LNCaP clone FGC (cell line): Measurements from ENCODE around the gene CCDC138.
"Not testable (repeated sequence)": the region's sequence is repeated elsewhere in the genome, so short reads cannot be mapped to it uniquely, and the experiment has no call there.

Experiments used
- DNase-seq: peaks from one replicate; pipeline ENCODE4 v3.0.0-alpha.2; 2011; ENCODE audit warnings: low read depth
- H3K4me3 ChIP-seq: 2 replicates; pipeline ENCODE4 v1.5.1; 2011; ENCODE audit warnings: mild to moderate bottlenecking, low read depth, low read length, control low read depth
- CTCF ChIP-seq: IDR thresholded peaks from 2 replicates; pipeline ENCODE4 v1.5.1; 2012; ENCODE audit warnings: mild to moderate bottlenecking; ENCODE audit not compliant: control insufficient read depth, insufficient read depth; ENCODE audit errors: extremely low read depth

CCDC138 gene

GRCh38 chr2:108786354-108787215 lies at the start of gene CCDC138:
CCDC138 (plus strand) TSS chr2:108786771; CDS start chr2:108786823, 52 bp downstream.
- H3K4me3 ChIP-seq = peak within 1 kb of the TSS; percentile 76
- TF ChIP-seq CTCF = no peak
- DNase-seq = peak; percentile 38

GRCh38 chr2:108757973-108758372 lies 28.6 kb upstream of the CCDC138 start:
- not testable (repeated sequence) for DNase-seq, H3K4me3 ChIP-seq

GRCh38 chr2:108762618-108763017 lies 24.0 kb upstream of the CCDC138 start:
- not testable (repeated sequence) for DNase-seq, H3K4me3 ChIP-seq

GRCh38 chr2:108766671-108767070 lies 19.9 kb upstream of the CCDC138 start:
- H3K4me3 ChIP-seq, DNase-seq: not testable (repeated sequence)

- H3K4me3 ChIP-seq, DNase-seq: not testable (repeated sequence)
Observed at GRCh38 chr2:108767859-108768258, 18.7 kb upstream of the CCDC138 start.

GRCh38 chr2:108776475-108776874 lies 10.1 kb upstream of the CCDC138 start:
- H3K4me3 ChIP-seq = no peak overlapping the region
- no peak for TF ChIP-seq CTCF
- no peak for DNase-seq

GRCh38 chr2:108778857-108779256 lies 7.7 kb upstream of the CCDC138 start:
- DNase-seq = no peak
- no peak overlapping the region for H3K4me3 ChIP-seq
- no peak for TF ChIP-seq CTCF

- peak overlapping the region; percentile 76 for H3K4me3 ChIP-seq
- no peak for TF ChIP-seq CTCF
- no peak for DNase-seq
Observed at GRCh38 chr2:108786008-108786353, 590 bp upstream of the CCDC138 start.

- peak overlapping the region; percentile 76 for H3K4me3 ChIP-seq
- no peak for DNase-seq
- TF ChIP-seq CTCF = no peak
Observed at GRCh38 chr2:108787216-108787541, 608 bp downstream of the CCDC138 start.
